Muscle layer of colon (tissue), 2 donors: ENCODE measurements around the gene C1orf226.
"Not testable (repeated sequence)": the region's sequence is repeated elsewhere in the genome, so short reads cannot be mapped to it uniquely, and the experiment has no call there.

ENCODE experiments used
- H3K27ac ChIP-seq: one replicate; pipeline ENCODE4 v1.7.0; 2013; ENCODE audit warnings: low read depth, mild to moderate bottlenecking, low read length, moderate library complexity
- H3K27me3 ChIP-seq, 2 donors: one replicate each; pipeline ENCODE4 v1.7.0; 2013; ENCODE audit warnings: low read length in 2 of 2, mild to moderate bottlenecking in 2 of 2; ENCODE audit not compliant: insufficient read depth in 2 of 2, control insufficient read depth in 1 of 2
- H3K36me3 ChIP-seq: one replicate; pipeline ENCODE4 v1.7.0; 2013; ENCODE audit warnings: mild to moderate bottlenecking, low read length; ENCODE audit not compliant: insufficient read depth
- H3K4me1 ChIP-seq: one replicate; pipeline ENCODE4 v1.7.0; 2013; ENCODE audit warnings: mild to moderate bottlenecking, low read length; ENCODE audit not compliant: insufficient read depth
- H3K4me3 ChIP-seq, 2 donors: one replicate each; pipeline ENCODE4 v1.7.0; 2013; ENCODE audit warnings: low read length in 2 of 2, low read depth in 1 of 2, mild to moderate bottlenecking in 1 of 2, moderate library complexity in 1 of 2
- H3K9ac ChIP-seq: one replicate; pipeline ENCODE4 v1.7.0; 2013; ENCODE audit warnings: low read length
- H3K9me3 ChIP-seq: one replicate; pipeline ENCODE4 v1.7.0; 2013; ENCODE audit warnings: mild to moderate bottlenecking, low read length
- donor health status: abdominal sarcoma.
- donor health status: Adenocarcinoma of cecum.

Gene C1orf226, protein sequence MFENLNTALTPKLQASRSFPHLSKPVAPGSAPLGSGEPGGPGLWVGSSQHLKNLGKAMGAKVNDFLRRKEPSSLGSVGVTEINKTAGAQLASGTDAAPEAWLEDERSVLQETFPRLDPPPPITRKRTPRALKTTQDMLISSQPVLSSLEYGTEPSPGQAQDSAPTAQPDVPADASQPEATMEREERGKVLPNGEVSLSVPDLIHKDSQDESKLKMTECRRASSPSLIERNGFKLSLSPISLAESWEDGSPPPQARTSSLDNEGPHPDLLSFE

GRCh38 chr1:162381383-162381782 is at the start of gene C1orf226:
Gene C1orf226, plus strand, starts transcription at chr1:162381728. Its CDS starts 174 bp downstream, at chr1:162381902.
- Histone ChIP-seq H3K36me3 (no peaks in the 10 kb centered on the region), H3K27me3 (no peaks in the 10 kb centered on the region), H3K9ac (no peak within 1 kb of the TSS), H3K4me3 (no peak within 1 kb of the TSS), H3K27ac (no peak within 1 kb of the TSS), H3K4me1 (no peaks in the 10 kb centered on the region), H3K9me3 (no peaks in the 10 kb centered on the region)

- no peak overlapping the region for H3K9ac ChIP-seq
- no peaks in the 10 kb centered on the region for H3K4me1 ChIP-seq
- H3K9me3 ChIP-seq = no peaks in the 10 kb centered on the region
- no peak overlapping the region for H3K4me3 ChIP-seq
- H3K27me3 ChIP-seq = no peaks in the 10 kb centered on the region
- no peak overlapping the region for H3K27ac ChIP-seq
- H3K36me3 ChIP-seq = no peaks in the 10 kb centered on the region
These were observed 47.5 kb upstream of the C1orf226 start for GRCh38 chr1:162333991-162334390.

- H3K9ac ChIP-seq = no peak overlapping the region
- no peaks in the 10 kb centered on the region for H3K9me3 ChIP-seq
- H3K27me3 ChIP-seq = no peaks in the 10 kb centered on the region
- H3K4me1 ChIP-seq = no peaks in the 10 kb centered on the region
- H3K27ac ChIP-seq = no peak overlapping the region
- H3K4me3 ChIP-seq = no peak overlapping the region
- H3K36me3 ChIP-seq = no peaks in the 10 kb centered on the region
These were observed 46.4 kb upstream of the C1orf226 start for GRCh38 chr1:162335126-162335525.

GRCh38 chr1:162336621-162337285 is 44.8 kb upstream of the C1orf226 start:
- no peak overlapping the region for H3K4me3 ChIP-seq
- H3K27me3 ChIP-seq = no peaks in the 10 kb centered on the region
- no peak overlapping the region for H3K27ac ChIP-seq
- H3K4me1 ChIP-seq = no peaks in the 10 kb centered on the region
- no peak overlapping the region for H3K9ac ChIP-seq
- no peaks in the 10 kb centered on the region for H3K36me3 ChIP-seq
- no peaks in the 10 kb centered on the region for H3K9me3 ChIP-seq

- Histone ChIP-seq H3K27ac (no peak overlapping the region), H3K9ac (no peak overlapping the region), H3K27me3 (no peaks in the 10 kb centered on the region)
These were observed 39.0 kb upstream of the C1orf226 start for GRCh38 chr1:162342452-162342983.

DNA sequence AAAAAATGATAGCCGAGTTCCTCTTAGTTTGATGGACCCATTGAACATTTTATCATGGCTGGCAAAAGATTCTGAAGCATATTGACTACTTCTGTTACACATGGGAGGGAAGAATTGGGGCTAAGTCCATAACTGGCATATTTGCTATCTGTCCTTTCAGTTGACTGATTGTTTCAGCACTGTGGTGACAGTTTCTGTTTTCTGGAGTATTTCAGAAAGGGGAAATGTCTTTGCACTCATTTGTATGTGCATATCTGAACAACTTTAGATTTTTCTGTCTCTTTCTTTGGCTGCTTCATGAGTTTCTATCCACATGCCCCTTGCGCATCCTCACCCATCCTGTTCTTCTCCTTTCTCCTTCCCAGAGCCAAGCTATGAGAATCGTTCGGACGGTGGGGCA is 38.1 kb upstream of the C1orf226 start:
- H3K27me3 ChIP-seq = no peaks in the 10 kb centered on the region
- no peak overlapping the region for H3K4me3 ChIP-seq
- no peaks in the 10 kb centered on the region for H3K36me3 ChIP-seq
- H3K27ac ChIP-seq = no peak overlapping the region
- H3K9me3 ChIP-seq = no peaks in the 10 kb centered on the region
- no peak overlapping the region for H3K9ac ChIP-seq
- H3K4me1 ChIP-seq = no peaks in the 10 kb centered on the region

More at GRCh38 chr1:162342452-162342983, 39.0 kb upstream of the C1orf226 start:
- Histone ChIP-seq H3K9me3 (no peaks in the 10 kb centered on the region), H3K4me3 (no peak overlapping the region), H3K4me1 (no peaks in the 10 kb centered on the region), H3K36me3 (no peaks in the 10 kb centered on the region)

- Histone ChIP-seq H3K9ac (no peak overlapping the region), H3K36me3 (no peaks in the 10 kb centered on the region), H3K27ac (no peak overlapping the region), H3K27me3 (no peaks in the 10 kb centered on the region), H3K4me3 (no peak overlapping the region), H3K9me3 (no peaks in the 10 kb centered on the region), H3K4me1 (no peaks in the 10 kb centered on the region)
These were observed 34.2 kb upstream of the C1orf226 start for GRCh38 chr1:162347281-162347680.

DNA sequence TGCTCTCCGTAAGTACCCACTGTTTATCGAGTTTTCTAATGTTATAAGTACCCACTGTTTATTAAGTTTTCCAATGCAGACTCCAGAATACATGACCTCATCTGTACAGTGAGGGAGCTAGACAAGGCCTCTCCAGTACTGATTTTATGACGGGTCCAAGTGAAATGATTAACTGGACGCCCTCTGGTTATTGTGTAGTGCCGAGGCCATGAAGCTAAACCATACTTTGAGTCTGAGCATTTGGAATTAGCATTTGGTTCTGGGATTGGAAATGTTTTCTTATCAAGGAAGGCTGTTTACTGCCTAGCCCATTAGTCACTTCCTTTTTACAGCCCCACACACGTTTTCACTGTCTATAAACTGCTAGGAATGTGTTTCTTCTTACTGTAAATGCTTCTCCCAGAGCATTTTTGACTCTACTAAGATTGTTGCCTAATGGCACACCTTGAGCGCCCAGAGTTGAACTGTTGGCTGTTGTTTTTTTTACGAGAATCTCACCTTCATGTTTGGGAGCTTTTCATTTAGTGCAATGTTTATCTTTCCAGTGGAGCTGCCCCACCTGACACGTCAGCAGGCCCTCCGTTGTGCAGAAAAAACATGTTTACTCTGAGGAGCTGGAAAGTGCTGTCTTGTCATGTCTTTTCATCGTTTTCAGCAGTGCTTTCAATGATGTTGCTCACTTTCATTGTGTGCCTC is 31.7 kb upstream of the C1orf226 start:
- no peaks in the 10 kb centered on the region for H3K36me3 ChIP-seq
- no peaks in the 10 kb centered on the region for H3K27me3 ChIP-seq
- H3K27ac ChIP-seq = no peak overlapping the region
- no peak overlapping the region for H3K4me3 ChIP-seq
- no peak overlapping the region for H3K9ac ChIP-seq
- H3K4me1 ChIP-seq = no peaks in the 10 kb centered on the region
- no peaks in the 10 kb centered on the region for H3K9me3 ChIP-seq

DNA sequence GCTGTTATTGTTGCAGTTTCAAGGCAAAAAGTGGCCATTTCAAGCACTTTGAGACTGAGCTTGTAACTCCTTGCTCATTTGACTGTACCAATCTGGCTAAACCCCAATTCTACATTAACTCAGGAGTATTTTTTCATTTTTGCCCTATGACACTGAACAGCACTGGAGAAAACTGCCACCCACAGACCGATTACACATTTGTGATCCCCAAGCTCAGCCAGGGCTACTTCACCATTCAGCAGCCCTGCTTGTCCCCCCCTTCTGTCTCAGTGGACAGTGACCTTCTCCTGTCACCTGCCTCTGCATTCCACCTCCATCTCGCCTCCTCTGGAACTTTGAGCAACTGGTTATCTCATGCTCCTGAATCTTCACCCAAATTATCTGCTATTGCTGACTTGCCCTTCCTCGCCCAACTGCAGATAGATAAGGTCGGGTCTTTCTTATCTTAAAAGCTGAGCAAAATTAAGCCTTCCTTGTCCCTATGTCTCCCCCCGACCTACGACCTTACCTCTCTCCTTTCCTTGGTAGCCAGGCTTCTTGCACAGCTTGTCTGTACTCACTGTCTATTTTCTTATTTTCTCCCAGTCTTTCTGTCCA is 30.2 kb upstream of the C1orf226 start:
- Histone ChIP-seq H3K9ac (no peak overlapping the region), H3K4me3 (no peak overlapping the region), H3K27ac (no peak overlapping the region), H3K36me3 (peaks cover 8% of the 10 kb centered on the region), H3K9me3 (no peaks in the 10 kb centered on the region), H3K27me3 (no peaks in the 10 kb centered on the region), H3K4me1 (no peaks in the 10 kb centered on the region)

DNA sequence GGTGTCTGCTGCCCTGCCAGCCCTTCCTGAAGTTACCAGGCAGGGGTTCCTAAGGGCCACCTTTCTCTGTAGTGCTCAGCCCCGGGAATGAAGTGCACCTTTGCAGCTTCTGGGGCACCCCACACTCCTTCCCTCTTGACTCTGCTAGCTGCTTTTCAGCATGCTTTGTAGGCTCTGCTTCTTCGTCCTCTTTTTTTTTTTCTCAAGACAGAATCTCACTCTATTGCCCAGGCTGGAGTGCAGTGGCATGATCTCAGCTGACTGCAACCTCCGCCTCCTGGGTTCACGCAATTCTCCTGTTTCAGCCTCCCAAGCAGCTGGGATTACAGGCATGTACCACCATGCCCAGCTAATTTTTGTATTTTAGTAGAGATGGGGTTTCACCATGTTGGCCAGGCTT is 29.7 kb upstream of the C1orf226 start:
- H3K27ac ChIP-seq, H3K4me1 ChIP-seq, H3K9ac ChIP-seq, H3K27me3 ChIP-seq, H3K9me3 ChIP-seq, H3K4me3 ChIP-seq: not testable (repeated sequence)
- peaks cover 11% of the 10 kb centered on the region for H3K36me3 ChIP-seq

DNA sequence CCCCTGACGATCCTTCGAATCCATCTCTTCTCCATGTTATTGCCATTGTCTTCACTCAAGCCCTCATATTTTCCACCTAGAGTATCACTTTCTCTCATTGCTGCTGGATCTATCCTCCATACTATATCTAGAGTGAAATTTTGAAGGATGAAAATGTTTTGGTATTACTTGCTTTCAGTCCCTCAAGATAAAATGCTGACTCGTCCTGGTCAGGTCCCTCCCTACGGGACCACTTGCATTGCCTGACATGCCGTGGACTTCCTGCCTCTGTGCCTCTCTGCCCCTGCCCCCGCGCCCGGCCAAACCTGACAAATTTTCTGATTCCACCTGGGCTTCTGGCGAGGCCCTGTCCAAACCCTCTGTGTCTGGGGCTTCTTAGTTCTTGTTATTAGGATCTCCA is 28.4 kb upstream of the C1orf226 start:
- H3K36me3 ChIP-seq = peaks cover 20% of the 10 kb centered on the region
- no peak overlapping the region for H3K9ac ChIP-seq
- no peak overlapping the region for H3K4me3 ChIP-seq
- no peaks in the 10 kb centered on the region for H3K4me1 ChIP-seq
- H3K27ac ChIP-seq = no peak overlapping the region
- no peaks in the 10 kb centered on the region for H3K27me3 ChIP-seq
- no peaks in the 10 kb centered on the region for H3K9me3 ChIP-seq
